ENCODE results near the gene MISP.

DNA sequence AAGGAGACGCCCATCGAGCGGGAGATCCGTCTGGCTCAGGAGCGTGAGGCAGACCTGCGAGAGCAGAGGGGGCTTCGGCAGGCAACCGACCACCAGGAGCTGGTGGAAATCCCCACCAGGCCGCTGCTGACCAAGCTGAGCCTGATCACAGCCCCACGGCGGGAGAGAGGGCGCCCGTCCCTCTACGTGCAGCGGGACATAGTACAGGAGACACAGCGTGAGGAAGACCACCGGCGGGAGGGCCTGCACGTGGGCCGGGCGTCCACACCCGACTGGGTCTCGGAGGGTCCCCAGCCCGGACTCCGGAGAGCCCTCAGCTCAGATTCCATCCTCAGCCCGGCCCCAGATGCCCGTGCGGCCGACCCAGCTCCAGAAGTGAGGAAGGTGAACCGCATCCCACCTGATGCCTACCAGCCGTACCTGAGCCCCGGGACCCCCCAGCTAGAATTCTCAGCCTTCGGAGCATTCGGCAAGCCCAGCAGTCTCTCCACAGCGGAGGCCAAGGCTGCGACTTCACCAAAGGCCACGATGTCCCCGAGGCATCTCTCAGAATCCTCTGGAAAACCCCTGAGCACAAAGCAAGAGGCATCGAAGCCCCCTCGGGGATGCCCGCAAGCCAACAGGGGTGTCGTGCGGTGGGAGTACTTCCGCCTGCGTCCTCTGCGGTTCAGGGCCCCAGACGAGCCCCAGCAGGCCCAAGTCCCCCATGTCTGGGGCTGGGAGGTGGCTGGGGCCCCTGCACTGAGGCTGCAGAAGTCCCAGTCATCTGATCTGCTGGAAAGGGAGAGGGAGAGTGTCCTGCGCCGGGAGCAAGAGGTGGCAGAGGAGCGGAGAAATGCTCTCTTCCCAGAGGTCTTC is 7.1 kb downstream of the MISP start:
- TF ChIP-seq, protein P1, sequence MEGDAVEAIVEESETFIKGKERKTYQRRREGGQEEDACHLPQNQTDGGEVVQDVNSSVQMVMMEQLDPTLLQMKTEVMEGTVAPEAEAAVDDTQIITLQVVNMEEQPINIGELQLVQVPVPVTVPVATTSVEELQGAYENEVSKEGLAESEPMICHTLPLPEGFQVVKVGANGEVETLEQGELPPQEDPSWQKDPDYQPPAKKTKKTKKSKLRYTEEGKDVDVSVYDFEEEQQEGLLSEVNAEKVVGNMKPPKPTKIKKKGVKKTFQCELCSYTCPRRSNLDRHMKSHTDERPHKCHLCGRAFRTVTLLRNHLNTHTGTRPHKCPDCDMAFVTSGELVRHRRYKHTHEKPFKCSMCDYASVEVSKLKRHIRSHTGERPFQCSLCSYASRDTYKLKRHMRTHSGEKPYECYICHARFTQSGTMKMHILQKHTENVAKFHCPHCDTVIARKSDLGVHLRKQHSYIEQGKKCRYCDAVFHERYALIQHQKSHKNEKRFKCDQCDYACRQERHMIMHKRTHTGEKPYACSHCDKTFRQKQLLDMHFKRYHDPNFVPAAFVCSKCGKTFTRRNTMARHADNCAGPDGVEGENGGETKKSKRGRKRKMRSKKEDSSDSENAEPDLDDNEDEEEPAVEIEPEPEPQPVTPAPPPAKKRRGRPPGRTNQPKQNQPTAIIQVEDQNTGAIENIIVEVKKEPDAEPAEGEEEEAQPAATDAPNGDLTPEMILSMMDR (IDR thresholded peaks at IDR 0.05), result no peak
- no peak for TF ChIP-seq POLR2AphosphoS5 (IDR thresholded peaks at IDR 0.05)
- no peak for TF ChIP-seq POLR2A (IDR thresholded peaks at IDR 0.05)
